PC-9 (cell line): ENCODE measurements around the gene TCF3. TPM values are rescaled to one million over a fixed set of nuclear protein-coding genes. Genes with fewer than 3 reads are reported as not detected.
"Not testable (repeated sequence)": the region's sequence is repeated elsewhere in the genome, so short reads cannot be mapped to it uniquely, and the experiment has no call there.

Experiments used
- BruUV-seq: library from RNA; stranded (reverse); fragments of 400-500 nt; replicated peaks from 2 replicates; lab custom pipeline; 2021; lab: Mats Ljungman, UMichigan
- CTCF ChIA-PET: fragments of 300-600 bp; sonication (Branson Sonifier 250); formaldehyde crosslinking; loops from one replicate; lab custom pipeline; 2022; ENCODE audit warnings: antibody characterized with exemption; lab: Charles Lee
- POLR2A ChIA-PET: fragments of 300-600 bp; sonication (Branson Sonifier 250); formaldehyde crosslinking; loops from one replicate; lab custom pipeline; 2022; ENCODE audit warnings: antibody characterized with exemption; ENCODE audit not compliant: unreplicated experiment; lab: Charles Lee
- DNase-seq, 2 experiments: peaks; one replicate each; pipeline versions ENCODE4 v3.0.0 to v3.0.0-alpha.2; 2015 to 2022; ENCODE audit warnings: mixed read lengths in 1 of 2
- H2AFZ ChIP-seq: fragments of 200-600 bp; sonication (generic); 2 replicates; pipeline ENCODE4 v1.8.1; 2017; ENCODE audit warnings: antibody characterized with exemption
- H3F3A ChIP-seq: fragments of 200-600 bp; sonication (generic); 2 replicates; pipeline ENCODE4 v1.8.1; 2017; ENCODE audit warnings: antibody characterized with exemption, mild to moderate bottlenecking, low read depth; ENCODE audit not compliant: insufficient read depth
- H3K27ac ChIP-seq: fragments of 200-600 bp; sonication (generic); 2 replicates; pipeline ENCODE4 v1.6.1; 2016; ENCODE audit warnings: mixed run types
- H3K27me3 ChIP-seq: fragments of 200-600 bp; sonication (generic); 2 replicates; pipeline ENCODE4 v1.6.1; 2016; ENCODE audit warnings: low read depth, mixed run types; ENCODE audit not compliant: insufficient read depth
- H3K36me3 ChIP-seq: fragments of 200-600 bp; sonication (generic); 2 replicates; pipeline ENCODE4 v1.6.1; 2016; ENCODE audit warnings: low read depth, mixed run types
- H3K4me1 ChIP-seq: fragments of 200-600 bp; sonication (generic); replicated peaks from 2 replicates; pipeline ENCODE4 v1.6.1; 2016; ENCODE audit warnings: mixed run types; ENCODE audit not compliant: insufficient read depth
- H3K4me2 ChIP-seq: fragments of 200-600 bp; sonication (generic); 2 replicates; pipeline ENCODE4 v1.6.1; 2017; ENCODE audit warnings: mixed run types
- H3K4me3 ChIP-seq: fragments of 200-600 bp; sonication (generic); 2 replicates; pipeline ENCODE4 v1.6.1; 2016; ENCODE audit warnings: mixed run types
- H3K79me2 ChIP-seq: fragments of 200-600 bp; sonication (generic); 2 replicates; pipeline ENCODE4 v1.6.1; 2017; ENCODE audit warnings: low read depth, mixed run types
- H3K9me2 ChIP-seq: fragments of 200-600 bp; sonication (generic); 2 replicates; pipeline ENCODE4 v1.8.1; 2017; ENCODE audit warnings: mild to moderate bottlenecking; ENCODE audit not compliant: insufficient read depth
- H3K9me3 ChIP-seq: fragments of 200-600 bp; sonication (generic); 2 replicates; pipeline ENCODE4 v1.8.1; 2016; ENCODE audit warnings: low read depth; ENCODE audit not compliant: insufficient read depth
- H4K20me1 ChIP-seq: fragments of 200-600 bp; sonication (generic); 2 replicates; pipeline ENCODE4 v1.8.1; 2017; ENCODE audit not compliant: insufficient read depth
- CTCF ChIP-seq: fragments of 200-600 bp; sonication (generic); conservative IDR thresholded peaks from 2 replicates; pipeline ENCODE4 v1.6.1; 2017; ENCODE audit warnings: mixed run types, antibody characterized with exemption, mild to moderate bottlenecking, moderate library complexity
- EZH2 ChIP-seq: fragments of 200-600 bp; sonication (generic); IDR thresholded peaks from 2 replicates; pipeline ENCODE4 v1.8.0; 2017; ENCODE audit warnings: antibody characterized with exemption, low read depth
- intact Hi-C: fragments of 100-400 bp; cut with micrococcal nuclease; formaldehyde crosslinking; loops from one replicate; pipeline ENCODE4 v1.10.0; 2022; ENCODE audit not compliant: unreplicated experiment
- total RNA-seq: library from RNA; stranded (reverse); gene quantifications from 2 replicates; pipeline ENCODE4 v1.2.3, GENCODE V29; 2021

Gene TCF3
- total RNA-seq, 1 experiment from 2014 or later, result 98.0 TPM

DNA sequence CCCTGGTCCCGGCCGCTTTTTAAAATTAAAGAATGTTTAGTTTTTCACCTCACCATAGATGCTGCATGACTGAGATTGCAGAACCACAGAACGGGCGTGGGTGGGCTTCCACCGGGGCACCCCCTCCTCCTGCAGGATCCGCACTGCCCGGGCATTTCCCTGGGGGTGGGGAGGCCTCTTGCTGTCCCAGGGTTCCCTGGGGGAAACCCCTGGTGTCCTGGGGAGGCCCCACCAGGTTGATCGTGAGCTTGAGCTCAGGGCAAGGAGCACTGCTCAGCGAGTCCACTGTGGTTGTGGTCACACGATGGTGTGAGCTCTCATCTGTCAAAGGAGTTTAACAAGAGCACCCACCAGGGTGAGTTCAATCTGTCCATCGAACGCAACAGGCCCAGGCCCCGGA lies 11.4 kb upstream of the TCF3 start:
- Histone ChIP-seq H3K4me2 (no peak overlapping the region), H3K36me3 (no peaks in the 10 kb centered on the region), H3K27ac (no peak overlapping the region), H4K20me1 (no peaks in the 10 kb centered on the region), H3K4me3 (no peak overlapping the region), H3K9me2 (no peaks in the 10 kb centered on the region), H3K79me2 (no peaks in the 10 kb centered on the region), H2AFZ (no peak overlapping the region), H3K9me3 (no peaks in the 10 kb centered on the region), H3K27me3 (no peaks in the 10 kb centered on the region), H3K4me1 (peaks cover 6% of the 10 kb centered on the region), H3F3A (peaks cover 8% of the 10 kb centered on the region; the same call in 1 of the 2 replicates)
- BruUV-seq, result no TSS peak
- POLR2A ChIA-PET, result no interaction called here
- TF ChIP-seq CTCF (no peak), EZH2 (no peak)
- no peak for DNase-seq
- CTCF ChIA-PET, result no interaction called here
- intact Hi-C loops, result no loop called here

DNA sequence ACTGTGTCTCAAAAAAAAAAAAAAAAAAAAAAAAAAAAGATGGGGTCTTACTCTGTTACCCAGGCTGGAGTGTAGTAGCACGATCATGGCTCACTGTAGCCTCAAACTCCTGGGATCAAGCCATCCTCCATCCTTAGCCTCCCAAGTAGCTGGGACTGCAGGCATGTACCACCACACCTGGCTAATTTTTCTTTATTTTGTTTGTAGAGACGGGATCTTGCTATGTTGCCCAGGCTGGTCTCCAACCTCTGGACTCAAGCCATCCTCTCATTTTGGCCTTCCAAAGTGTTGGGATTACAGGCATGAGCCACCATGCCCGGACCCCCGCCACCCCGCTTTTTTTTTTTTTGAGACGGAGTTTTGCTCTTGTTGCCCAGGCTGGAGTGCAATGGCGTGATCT lies 10.8 kb upstream of the TCF3 start:
- H3K9me3 ChIP-seq, intact Hi-C loops, H3K4me2 ChIP-seq, H4K20me1 ChIP-seq, H3K9me2 ChIP-seq, H2AFZ ChIP-seq, H3K4me3 ChIP-seq, H3K36me3 ChIP-seq, POLR2A ChIA-PET, H3K79me2 ChIP-seq, H3F3A ChIP-seq, DNase-seq, H3K27me3 ChIP-seq, BruUV-seq, H3K27ac ChIP-seq: not testable (repeated sequence)
- H3K4me1 ChIP-seq, result peaks cover 12% of the 10 kb centered on the region
- CTCF ChIA-PET, result interaction anchor here (0.7 kb wide), 1 partner anchor 144 kb away, joined by 6 read pairs; no protein-coding TSS in a partner anchor

DNA sequence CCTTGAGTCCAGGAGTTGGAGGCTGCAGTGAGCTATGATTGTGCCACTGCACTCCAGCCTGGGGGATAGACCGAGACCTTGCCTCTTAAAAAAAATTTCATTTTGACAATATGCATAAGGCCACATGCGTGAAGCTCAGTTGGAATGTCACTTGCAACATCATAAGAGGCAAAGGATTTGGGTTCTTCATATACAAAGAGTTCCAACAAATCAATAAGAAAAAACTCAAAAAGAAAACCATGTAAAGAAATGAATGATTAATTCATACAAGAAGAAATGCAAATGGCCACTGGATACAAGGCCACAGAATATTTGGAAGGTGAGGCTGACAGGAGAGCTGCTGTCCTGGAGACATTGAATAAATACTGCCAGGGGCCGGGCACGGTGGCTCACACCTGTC lies 9.6 kb upstream of the TCF3 start:
- H3K4me1 ChIP-seq, result peaks cover 24% of the 10 kb centered on the region
- H3K4me2 ChIP-seq, result no peak overlapping the region
- TF ChIP-seq EZH2 (no peak), CTCF (no peak)
- ChIA-PET CTCF (no interaction called here), POLR2A (no interaction called here)
- no peak overlapping the region for H3K4me3 ChIP-seq
- intact Hi-C loops, result no loop called here
- BruUV-seq, result no TSS peak
- no peaks in the 10 kb centered on the region for H3K9me3 ChIP-seq
- no peaks in the 10 kb centered on the region for H3K9me2 ChIP-seq
- no peaks in the 10 kb centered on the region for H4K20me1 ChIP-seq
- H3F3A ChIP-seq, result peaks cover 9% of the 10 kb centered on the region; the same call in 1 of the 2 replicates
- H3K79me2 ChIP-seq, result no peaks in the 10 kb centered on the region
- H3K27ac ChIP-seq, result no peak overlapping the region
- DNase-seq, result no peak
- H3K27me3 ChIP-seq, result no peaks in the 10 kb centered on the region
- H3K36me3 ChIP-seq, result no peaks in the 10 kb centered on the region
- no peak overlapping the region for H2AFZ ChIP-seq

DNA sequence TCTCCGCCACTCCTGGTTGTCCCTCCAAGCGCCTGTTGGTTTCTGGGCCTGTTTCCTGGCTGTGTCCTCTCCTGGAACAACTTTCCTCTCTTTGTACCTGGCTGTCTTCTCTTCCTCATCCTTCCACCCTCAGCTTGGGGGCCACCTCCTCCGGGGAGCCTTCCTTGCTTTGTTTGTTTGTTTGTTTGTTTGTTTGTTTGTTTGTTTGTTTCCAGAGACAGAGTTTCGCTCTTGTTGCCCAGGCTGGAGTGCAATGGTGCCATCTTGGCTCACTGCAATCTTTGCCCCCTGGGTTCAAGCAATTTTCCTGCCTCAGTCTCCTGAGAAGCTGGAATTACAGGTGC lies 6.6 kb upstream of the TCF3 start:
- POLR2A ChIA-PET, result no interaction called here

More for the DNA sequence above, 6.6 kb upstream of the TCF3 start:
- Histone ChIP-seq H3K79me2 (no peaks in the 10 kb centered on the region), H3K4me2 (no peak overlapping the region; the same call in 1 of the 2 replicates), H4K20me1 (no peaks in the 10 kb centered on the region), H3F3A (peaks cover 20% of the 10 kb centered on the region; the same call in 1 of the 2 replicates), H3K4me3 (no peak overlapping the region), H3K4me1 (peaks cover 43% of the 10 kb centered on the region), H3K27me3 (no peaks in the 10 kb centered on the region), H2AFZ (no peak overlapping the region), H3K9me3 (no peaks in the 10 kb centered on the region), H3K9me2 (no peaks in the 10 kb centered on the region), H3K36me3 (no peaks in the 10 kb centered on the region), H3K27ac (no peak overlapping the region)
- intact Hi-C loops, result loop anchor here (5.0 kb wide), 2 partner anchors 52 to 88 kb away; partner anchors contain the start of gene UQCR11
- CTCF ChIA-PET, result no interaction called here
- TF ChIP-seq EZH2, result no peak
- TF ChIP-seq CTCF, result no peak
- BruUV-seq, result no TSS peak
- DNase-seq, result no peak
